ENCODE results near the gene SPDYE3.

GRCh38 chr7:100344560-100345287 is 37.2 kb downstream of the SPDYE3 start:
- TF ChIP-seq CTCF (IDR thresholded peaks at IDR 0.05 in 4 of 5, conservative IDR thresholded peaks at IDR 0.05 in 1 of 5) (peak; percentile 14 to 44 (median 39)), POLR2A (IDR thresholded peaks at IDR 0.05) (peak in 1 of 2 donors; percentile 67)
